ENCODE data around the gene CALU. TPM values are rescaled to one million over a fixed set of nuclear protein-coding genes. Genes with fewer than 3 reads are reported as not detected.
A peak's percentile ranks its signal among the peaks of the same experiment; 100 is the strongest.

The CALU gene
- polyA plus RNA-seq, 3 donors, result 13.8 to 44.0 (median 33.2) TPM

DNA sequence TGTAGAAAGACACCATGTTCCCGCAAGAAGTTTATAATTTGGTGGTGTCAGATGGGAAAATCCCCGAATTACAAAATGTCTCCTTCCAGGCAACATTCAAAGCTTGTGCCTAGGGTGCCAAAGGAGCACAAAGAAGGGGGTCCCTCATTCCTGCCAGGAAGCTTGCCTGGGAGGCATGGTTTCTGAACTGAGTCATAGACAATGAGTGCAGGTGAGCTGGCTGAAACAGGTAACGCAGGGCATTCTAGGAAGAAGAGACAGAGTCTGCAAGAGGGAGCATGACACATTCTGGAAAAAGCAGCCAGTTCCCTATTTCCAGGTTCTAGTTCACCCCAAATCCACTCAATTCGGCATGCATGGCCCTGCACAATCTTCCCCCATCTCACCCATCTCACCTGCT lies 11.9 kb upstream of the CALU start:
- WGBS (ENCODE audit: insufficient coverage), result 95% methylated on average over 3 of the region's 4 CpGs
- H3K4me2 ChIP-seq (replicated peaks; ENCODE audit: extremely low read depth, low read length, poor library complexity, severe bottlenecking), result no peak overlapping the region
- Mint-ChIP-seq H3K27me3 (ENCODE audit: low read depth in 3 of 3) (peaks cover 4 to 22% (median 7%) of the 10 kb centered on the region in 3 donors), H3K4me3 (no peak overlapping the region), H3K27ac (peak overlapping the region in 1 of 7 donors; percentile 35), H3K36me3 (no peaks in the 10 kb centered on the region), H3K9me3 (peaks cover 0 to 3% (median 2%) of the 10 kb centered on the region in 7 donors), H3K4me1 (peaks cover 2% of the 10 kb centered on the region)
- no peaks in the 10 kb centered on the region for H3K79me2 ChIP-seq (ENCODE audit: insufficient read depth, low read length)
- DNase-seq, result no peak
- no peak overlapping the region for H3K4me3 ChIP-seq (replicated peaks in 1 of 3; ENCODE audit: low read depth in 2 of 3, low read length in 3 of 3)
- no peaks in the 10 kb centered on the region for H3K9me3 ChIP-seq (replicated peaks in 1 of 2; ENCODE audit: control insufficient read depth in 1 of 2, insufficient read depth in 1 of 2, low read length in 2 of 2)
- H3K9ac ChIP-seq (ENCODE audit: insufficient read depth, low read length, poor library complexity, severe bottlenecking), result no peak overlapping the region
- intact Hi-C loops (cut with micrococcal nuclease), result no loop called here
- no peaks in the 10 kb centered on the region for H3K36me3 ChIP-seq (replicated peaks in 1 of 2; ENCODE audit: control insufficient read depth in 1 of 2, insufficient read depth in 2 of 2, low read length in 2 of 2)
- H3K27me3 ChIP-seq (ENCODE audit: control insufficient read depth in 2 of 2, insufficient read depth in 2 of 2, low read length in 2 of 2), result no peaks in the 10 kb centered on the region
- no peak overlapping the region for H3K27ac ChIP-seq (ENCODE audit: low read depth in 1 of 2, low read length in 2 of 2)
- TF ChIP-seq, protein P1, sequence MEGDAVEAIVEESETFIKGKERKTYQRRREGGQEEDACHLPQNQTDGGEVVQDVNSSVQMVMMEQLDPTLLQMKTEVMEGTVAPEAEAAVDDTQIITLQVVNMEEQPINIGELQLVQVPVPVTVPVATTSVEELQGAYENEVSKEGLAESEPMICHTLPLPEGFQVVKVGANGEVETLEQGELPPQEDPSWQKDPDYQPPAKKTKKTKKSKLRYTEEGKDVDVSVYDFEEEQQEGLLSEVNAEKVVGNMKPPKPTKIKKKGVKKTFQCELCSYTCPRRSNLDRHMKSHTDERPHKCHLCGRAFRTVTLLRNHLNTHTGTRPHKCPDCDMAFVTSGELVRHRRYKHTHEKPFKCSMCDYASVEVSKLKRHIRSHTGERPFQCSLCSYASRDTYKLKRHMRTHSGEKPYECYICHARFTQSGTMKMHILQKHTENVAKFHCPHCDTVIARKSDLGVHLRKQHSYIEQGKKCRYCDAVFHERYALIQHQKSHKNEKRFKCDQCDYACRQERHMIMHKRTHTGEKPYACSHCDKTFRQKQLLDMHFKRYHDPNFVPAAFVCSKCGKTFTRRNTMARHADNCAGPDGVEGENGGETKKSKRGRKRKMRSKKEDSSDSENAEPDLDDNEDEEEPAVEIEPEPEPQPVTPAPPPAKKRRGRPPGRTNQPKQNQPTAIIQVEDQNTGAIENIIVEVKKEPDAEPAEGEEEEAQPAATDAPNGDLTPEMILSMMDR (IDR thresholded peaks at IDR 0.05), result no peak
- no peaks in the 10 kb centered on the region for H4K20me1 ChIP-seq (ENCODE audit: insufficient read depth, low read length)
- no peaks in the 10 kb centered on the region for H3K4me1 ChIP-seq (ENCODE audit: control insufficient read depth in 1 of 2, insufficient read depth in 2 of 2, low read length in 2 of 2)
- H2AFZ ChIP-seq (ENCODE audit: insufficient read depth, low read depth, low read length, poor library complexity, severe bottlenecking), result no peak overlapping the region

DNA sequence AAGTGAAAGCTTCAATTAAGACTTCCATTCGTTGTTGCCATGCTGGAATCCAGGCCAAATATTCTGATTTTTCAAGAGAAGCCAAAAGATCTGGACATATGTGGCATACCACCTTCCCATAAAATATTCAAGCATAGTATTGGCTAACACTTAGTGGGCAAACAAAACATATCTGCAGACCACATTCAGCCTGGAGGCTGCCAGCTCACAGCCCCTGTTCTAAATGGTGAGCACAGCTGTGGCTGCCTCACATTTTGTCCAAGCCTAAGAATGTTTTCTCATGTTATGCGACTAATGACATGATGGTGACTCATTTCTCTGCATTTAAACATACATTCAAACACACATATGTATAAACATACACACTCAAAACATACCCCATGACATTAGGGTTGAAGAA lies 10.6 kb upstream of the CALU start:
- peaks cover 1 to 20% (median 7%) of the 10 kb centered on the region in 3 donors for H3K27me3 Mint-ChIP-seq (ENCODE audit: low read depth in 3 of 3)
- no peak overlapping the region for H3K27ac Mint-ChIP-seq
- DNase-seq, result no peak
- Histone ChIP-seq H3K4me3 (replicated peaks in 1 of 3; ENCODE audit: low read depth in 2 of 3, low read length in 3 of 3) (no peak overlapping the region), H3K9me3 (replicated peaks in 1 of 2; ENCODE audit: control insufficient read depth in 1 of 2, insufficient read depth in 1 of 2, low read length in 2 of 2) (no peaks in the 10 kb centered on the region), H4K20me1 (ENCODE audit: insufficient read depth, low read length) (no peaks in the 10 kb centered on the region), H3K4me2 (replicated peaks; ENCODE audit: extremely low read depth, low read length, poor library complexity, severe bottlenecking) (no peak overlapping the region), H3K36me3 (replicated peaks in 1 of 2; ENCODE audit: control insufficient read depth in 1 of 2, insufficient read depth in 2 of 2, low read length in 2 of 2) (no peaks in the 10 kb centered on the region), H3K9ac (ENCODE audit: insufficient read depth, low read length, poor library complexity, severe bottlenecking) (no peak overlapping the region), H2AFZ (ENCODE audit: insufficient read depth, low read depth, low read length, poor library complexity, severe bottlenecking) (no peak overlapping the region), H3K27ac (ENCODE audit: low read depth in 1 of 2, low read length in 2 of 2) (no peak overlapping the region), H3K79me2 (ENCODE audit: insufficient read depth, low read length) (no peaks in the 10 kb centered on the region), H3K4me1 (ENCODE audit: control insufficient read depth in 1 of 2, insufficient read depth in 2 of 2, low read length in 2 of 2) (no peaks in the 10 kb centered on the region), H3K27me3 (ENCODE audit: control insufficient read depth in 2 of 2, insufficient read depth in 2 of 2, low read length in 2 of 2) (no peaks in the 10 kb centered on the region)
- no peak overlapping the region for H3K4me3 Mint-ChIP-seq
- TF ChIP-seq, protein P1 (IDR thresholded peaks at IDR 0.05), result no peak
- no CpG with 5 or more reads among the region's 2 CpGs for WGBS (ENCODE audit: insufficient coverage)
- intact Hi-C loops (cut with micrococcal nuclease), result no loop called here
- H3K9me3 Mint-ChIP-seq, result peaks cover 0 to 3% (median 2%) of the 10 kb centered on the region in 7 donors
- peaks cover 2% of the 10 kb centered on the region for H3K4me1 Mint-ChIP-seq
- no peaks in the 10 kb centered on the region for H3K36me3 Mint-ChIP-seq

Measured in CD14-positive monocyte (primary cell).